ENCODE data around the gene IQCE.

Gene IQCE

GRCh38 chr7:2576742-2577491, 18.1 kb downstream of the IQCE start:
- Histone ChIP-seq H3K4me1 (ENCODE audit: control insufficient read depth in 1 of 2, insufficient read depth in 1 of 2, low read depth in 1 of 2, low read length in 1 of 2) (no peaks in the 10 kb centered on the region), H3K4me3 (ENCODE audit: low read depth in 1 of 2, low read length in 1 of 2) (no peak overlapping the region), H3K27ac (no peak overlapping the region), H3K27me3 (no peaks in the 10 kb centered on the region), H3K9me3 (no peaks in the 10 kb centered on the region), H3K36me3 (peaks cover 32% of the 10 kb centered on the region)
- no peak for TF ChIP-seq CTCF (IDR thresholded peaks at IDR 0.05)

- Histone ChIP-seq H3K9me3 (no peaks in the 10 kb centered on the region), H3K27ac (no peak overlapping the region), H3K36me3 (peaks cover 23% of the 10 kb centered on the region), H3K4me3 (ENCODE audit: low read depth in 1 of 2, low read length in 1 of 2) (no peak overlapping the region), H3K27me3 (no peaks in the 10 kb centered on the region), H3K4me1 (ENCODE audit: control insufficient read depth in 1 of 2, insufficient read depth in 1 of 2, low read depth in 1 of 2, low read length in 1 of 2) (no peaks in the 10 kb centered on the region)
- no peak for TF ChIP-seq CTCF (IDR thresholded peaks at IDR 0.05)
These were observed 19.3 kb downstream of the IQCE start for GRCh38 chr7:2577914-2578680.

GRCh38 chr7:2580636-2581035, 21.9 kb downstream of the IQCE start:
- H3K36me3 ChIP-seq = peaks cover 23% of the 10 kb centered on the region
- no peak overlapping the region for H3K27ac ChIP-seq
- no peaks in the 10 kb centered on the region for H3K9me3 ChIP-seq
- no peaks in the 10 kb centered on the region for H3K4me1 ChIP-seq (ENCODE audit: control insufficient read depth in 1 of 2, insufficient read depth in 1 of 2, low read depth in 1 of 2, low read length in 1 of 2)
- no peak for TF ChIP-seq CTCF (IDR thresholded peaks at IDR 0.05)
- no peak overlapping the region for H3K4me3 ChIP-seq (ENCODE audit: low read depth in 1 of 2, low read length in 1 of 2)
- H3K27me3 ChIP-seq = no peaks in the 10 kb centered on the region

- Histone ChIP-seq H3K9me3 (no peaks in the 10 kb centered on the region), H3K27ac (no peak overlapping the region), H3K27me3 (no peaks in the 10 kb centered on the region), H3K4me3 (ENCODE audit: low read depth in 1 of 2, low read length in 1 of 2) (no peak overlapping the region), H3K4me1 (ENCODE audit: control insufficient read depth in 1 of 2, insufficient read depth in 1 of 2, low read depth in 1 of 2, low read length in 1 of 2) (no peaks in the 10 kb centered on the region), H3K36me3 (peaks cover 31% of the 10 kb centered on the region)
- TF ChIP-seq CTCF (IDR thresholded peaks at IDR 0.05) = no peak
These were observed 23.4 kb downstream of the IQCE start for GRCh38 chr7:2582006-2582735.

- no peak for TF ChIP-seq CTCF (IDR thresholded peaks at IDR 0.05)
- Histone ChIP-seq H3K36me3 (peaks cover 32% of the 10 kb centered on the region), H3K27me3 (no peaks in the 10 kb centered on the region), H3K27ac (no peak overlapping the region), H3K4me1 (ENCODE audit: control insufficient read depth in 1 of 2, insufficient read depth in 1 of 2, low read depth in 1 of 2, low read length in 1 of 2) (no peaks in the 10 kb centered on the region), H3K4me3 (ENCODE audit: low read depth in 1 of 2, low read length in 1 of 2) (no peak overlapping the region), H3K9me3 (no peaks in the 10 kb centered on the region)
These were observed 25.2 kb downstream of the IQCE start for GRCh38 chr7:2583798-2584580.
